Measurements from ENCODE around the gene UBTFL1. TPM values are rescaled to one million over a fixed set of nuclear protein-coding genes. Genes with fewer than 3 reads are reported as not detected.

The UBTFL1 gene
- total RNA-seq, 1 donor from 2014 or later = not detected

GRCh38 chr11:90100431-90100830, 14.7 kb downstream of the UBTFL1 start:
- Mint-ChIP-seq H3K27me3 (ENCODE audit: insufficient read depth, low read depth) (no peaks in the 10 kb centered on the region), H3K36me3 (no peaks in the 10 kb centered on the region), H3K4me1 (no peaks in the 10 kb centered on the region), H3K9me3 (peaks cover under 1% of the 10 kb centered on the region), H3K27ac (no peak overlapping the region), H3K4me3 (no peak overlapping the region)
- no peaks in the 10 kb centered on the region for H3K36me3 ChIP-seq
- H3K9me3 ChIP-seq (ENCODE audit: low read depth) = no peaks in the 10 kb centered on the region
- H3K9ac ChIP-seq = no peak overlapping the region
- no peaks in the 10 kb centered on the region for H3K4me1 ChIP-seq
- no peak overlapping the region for H3K4me2 ChIP-seq
- H2AFZ ChIP-seq (replicated peaks) = peak overlapping the region; percentile 79
- TF ChIP-seq CTCF (IDR thresholded peaks at IDR 0.05) (no peak), EZH2phosphoT487 (IDR thresholded peaks at IDR 0.05) (no peak), EZH2 (IDR thresholded peaks at IDR 0.05) (no peak)
- H3F3A ChIP-seq (ENCODE audit: low read depth) = no peaks in the 10 kb centered on the region
- H3K27ac ChIP-seq = no peak overlapping the region
- no peak for DNase-seq (ENCODE audit: low spot score)
- no peak overlapping the region for H3K4me3 ChIP-seq
- no peaks in the 10 kb centered on the region for H3K27me3 ChIP-seq
- no peaks in the 10 kb centered on the region for H3K79me2 ChIP-seq (ENCODE audit: low read depth)
- no peaks in the 10 kb centered on the region for H4K20me1 ChIP-seq (ENCODE audit: low read depth)

GRCh38 chr11:90113541-90113940, 27.8 kb downstream of the UBTFL1 start:
- no peaks in the 10 kb centered on the region for H3K9me3 ChIP-seq (ENCODE audit: low read depth)
- Mint-ChIP-seq H3K36me3 (no peaks in the 10 kb centered on the region), H3K4me1 (no peaks in the 10 kb centered on the region), H3K4me3 (no peak overlapping the region), H3K9me3 (no peaks in the 10 kb centered on the region), H3K27ac (no peak overlapping the region), H3K27me3 (ENCODE audit: insufficient read depth, low read depth) (no peaks in the 10 kb centered on the region)
- H3K9ac ChIP-seq = no peak overlapping the region
- no peak overlapping the region for H2AFZ ChIP-seq (replicated peaks)
- no peak overlapping the region for H3K27ac ChIP-seq
- no peak overlapping the region for H3K4me2 ChIP-seq
- no peaks in the 10 kb centered on the region for H3K79me2 ChIP-seq (ENCODE audit: low read depth)
- H3K4me3 ChIP-seq = no peak overlapping the region
- no peaks in the 10 kb centered on the region for H3F3A ChIP-seq (ENCODE audit: low read depth)
- H4K20me1 ChIP-seq (ENCODE audit: low read depth) = no peaks in the 10 kb centered on the region
- no peak for DNase-seq (ENCODE audit: low spot score)
- TF ChIP-seq EZH2phosphoT487 (IDR thresholded peaks at IDR 0.05) (no peak), CTCF (IDR thresholded peaks at IDR 0.05) (peak; percentile 63)
- H3K4me1 ChIP-seq = no peaks in the 10 kb centered on the region
- H3K36me3 ChIP-seq = no peaks in the 10 kb centered on the region
- no peaks in the 10 kb centered on the region for H3K27me3 ChIP-seq

- no peak for DNase-seq (ENCODE audit: low spot score)
- Histone ChIP-seq H3K36me3 (no peaks in the 10 kb centered on the region), H3K27ac (no peak overlapping the region), H3F3A (ENCODE audit: low read depth) (no peaks in the 10 kb centered on the region), H2AFZ (replicated peaks) (no peak overlapping the region), H3K9me3 (ENCODE audit: low read depth) (no peaks in the 10 kb centered on the region), H3K9ac (no peak overlapping the region), H3K4me3 (no peak overlapping the region), H4K20me1 (ENCODE audit: low read depth) (no peaks in the 10 kb centered on the region), H3K79me2 (ENCODE audit: low read depth) (no peaks in the 10 kb centered on the region), H3K27me3 (no peaks in the 10 kb centered on the region), H3K4me1 (no peaks in the 10 kb centered on the region), H3K4me2 (no peak overlapping the region)
- Mint-ChIP-seq H3K27me3 (ENCODE audit: insufficient read depth, low read depth) (no peaks in the 10 kb centered on the region), H3K9me3 (no peaks in the 10 kb centered on the region), H3K27ac (no peak overlapping the region), H3K4me3 (no peak overlapping the region), H3K4me1 (no peaks in the 10 kb centered on the region), H3K36me3 (no peaks in the 10 kb centered on the region)
- TF ChIP-seq EZH2phosphoT487 (IDR thresholded peaks at IDR 0.05) (no peak), CTCF (IDR thresholded peaks at IDR 0.05) (no peak), EZH2 (IDR thresholded peaks at IDR 0.05) (no peak)
These were observed 34.4 kb downstream of the UBTFL1 start for GRCh38 chr11:90120191-90120590.
